G401.6 (cell line): ENCODE measurements around the gene KRTAP4-12.
"Not testable (repeated sequence)": the region's sequence is repeated elsewhere in the genome, so short reads cannot be mapped to it uniquely, and the experiment has no call there.

Source experiments
- FAIRE-seq: peaks from 2 replicates; lab custom pipeline; 2012; peaks lifted over from hg19 to GRCh38; lab: Jason Lieb, UNC

Gene KRTAP4-12

GRCh38 chr17:41123991-41124371 is at the start of gene KRTAP4-12:
Gene KRTAP4-12, minus strand, starts transcription at chr17:41124182. Its CDS starts 60 bp downstream, at chr17:41124122.
- FAIRE-seq, result not testable (repeated sequence)

- FAIRE-seq, result no peak
Measured at GRCh38 chr17:41171886-41172285, 47.9 kb upstream of the KRTAP4-12 start.

DNA sequence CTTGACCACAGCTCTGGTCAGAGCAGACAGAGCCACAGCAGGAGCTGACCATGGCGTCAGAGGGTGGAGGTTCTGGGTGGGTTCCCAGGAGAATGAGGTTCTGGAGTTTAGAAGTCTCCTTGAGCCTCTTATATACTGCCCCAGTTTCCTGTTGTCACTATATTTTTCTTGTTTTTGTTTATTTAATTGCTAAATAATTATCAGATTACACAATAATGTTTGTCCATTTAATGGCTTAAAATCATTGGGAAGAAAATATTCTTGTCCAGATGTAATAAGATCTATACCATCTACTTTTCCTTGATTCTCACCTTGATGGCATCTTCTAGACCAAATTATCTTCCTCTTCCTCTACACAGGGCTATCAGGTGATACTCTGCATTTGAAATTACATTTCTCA is 44.1 kb upstream of the KRTAP4-12 start, which contains the start of gene KRTAP4-3:
KRTAP4-3 (minus strand) TSS at position 101 of the 400 bp plus-strand sequence; CDS start at position 52, 49 bp downstream.
- no peak for FAIRE-seq

DNA sequence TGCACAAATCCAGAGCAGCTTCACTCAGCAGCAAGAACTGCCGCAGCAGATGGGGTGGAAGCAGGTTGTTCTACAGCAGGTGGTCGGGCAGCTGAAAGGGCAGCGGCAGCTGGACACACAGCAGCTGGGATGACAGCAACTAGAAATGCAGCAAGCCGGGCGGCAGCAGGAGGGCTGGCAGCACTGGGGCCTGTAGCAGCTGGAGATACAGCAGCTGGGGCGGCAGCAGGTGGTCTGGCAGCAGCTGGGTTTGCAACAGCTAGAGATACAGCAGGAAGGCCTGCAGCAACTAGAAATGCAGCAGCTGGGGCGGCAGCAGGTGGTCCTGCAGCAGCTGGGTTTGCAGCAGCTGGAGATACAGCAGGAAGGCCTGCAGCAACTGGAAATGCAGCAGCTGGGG is 43.6 kb upstream of the KRTAP4-12 start:
- no peak for FAIRE-seq

DNA sequence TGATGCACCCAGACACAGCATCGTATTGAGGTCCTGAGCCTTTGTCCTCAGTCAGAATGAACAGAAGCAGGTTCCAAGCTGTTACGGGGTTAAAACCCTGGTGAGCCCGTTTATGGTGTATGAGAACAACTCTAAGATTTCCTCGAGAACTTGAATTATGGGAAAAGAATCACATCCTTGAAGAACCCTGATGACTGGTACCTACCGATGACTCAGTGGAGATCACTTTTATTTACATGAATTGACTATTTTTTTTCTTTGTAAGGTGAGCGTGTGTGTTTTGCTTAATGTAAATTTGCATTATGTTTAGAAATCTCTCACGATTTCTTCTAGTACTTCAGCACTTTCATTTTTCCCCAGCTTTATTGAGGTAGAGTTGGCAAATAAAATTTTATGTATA is 39.8 kb upstream of the KRTAP4-12 start:
- FAIRE-seq, result no peak

DNA sequence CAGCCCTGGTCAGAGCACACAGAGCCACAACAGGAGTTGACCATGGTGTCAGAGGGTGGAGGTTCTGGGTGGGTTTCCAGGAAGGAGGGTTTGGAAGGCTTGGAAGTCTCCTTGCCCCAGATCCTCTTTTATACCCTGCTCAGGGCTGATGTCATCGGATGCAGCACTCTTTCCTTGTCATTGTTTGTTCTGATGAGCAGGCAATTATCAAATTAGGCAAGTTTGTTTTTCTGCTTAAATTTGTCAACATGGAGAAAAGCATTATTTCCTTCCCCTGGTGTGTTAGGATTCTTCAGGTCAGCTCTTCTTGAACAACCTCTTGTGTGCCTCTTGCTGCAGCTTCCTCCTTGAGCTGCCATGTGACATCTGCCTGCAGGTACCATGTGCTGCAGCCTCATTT is 36.7 kb upstream of the KRTAP4-12 start, which contains the start of gene KRTAP4-4:
KRTAP4-4 (minus strand) TSS at position 101 of the 400 bp plus-strand sequence; CDS start at position 44, 57 bp downstream.
- FAIRE-seq, result no peak

DNA sequence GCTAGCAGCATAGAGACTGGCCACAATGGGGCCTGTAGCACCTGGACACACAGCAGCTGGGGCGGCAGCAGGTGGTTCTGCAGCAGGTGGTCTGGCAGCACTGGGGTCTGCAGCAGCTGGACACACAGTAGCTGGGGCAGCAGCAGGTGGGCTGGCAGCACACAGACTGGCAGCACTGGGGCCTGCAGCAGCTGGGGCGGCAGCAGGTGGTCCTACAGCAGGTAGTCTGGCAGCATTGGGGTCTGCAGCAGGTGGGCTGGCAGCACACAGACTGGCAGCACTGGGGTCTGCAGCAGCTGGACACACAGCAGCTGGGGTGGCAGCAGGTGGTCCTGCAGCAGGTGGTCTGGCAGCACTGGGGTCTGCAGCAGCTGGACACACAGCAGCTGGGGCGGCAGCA is 36.2 kb upstream of the KRTAP4-12 start:
- not testable (repeated sequence) for FAIRE-seq

DNA sequence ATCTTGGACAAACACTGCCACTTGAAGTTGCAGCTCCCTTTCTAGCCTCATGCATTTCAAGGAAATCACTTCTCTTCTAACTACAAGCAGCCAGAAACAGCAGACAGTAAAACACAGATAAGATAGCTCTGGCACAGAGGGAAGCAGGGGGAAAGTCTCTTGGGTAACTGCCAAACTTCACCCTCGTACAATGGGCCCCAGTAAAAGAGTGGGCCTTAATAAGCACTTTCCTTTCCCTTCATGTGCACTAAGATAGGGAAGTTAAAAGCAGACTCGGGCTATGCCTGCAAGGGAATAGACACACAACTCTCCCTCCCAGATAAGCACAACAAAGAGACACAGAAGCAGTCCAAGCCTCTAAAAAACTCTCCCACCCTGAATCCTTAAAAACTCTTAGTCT is 29.9 kb upstream of the KRTAP4-12 start:
- FAIRE-seq, result no peak

GRCh38 chr17:41151525-41151924 is 27.5 kb upstream of the KRTAP4-12 start:
- FAIRE-seq, result no peak

- FAIRE-seq, result no peak
Measured at GRCh38 chr17:41150026-41150425, 26.0 kb upstream of the KRTAP4-12 start.

DNA sequence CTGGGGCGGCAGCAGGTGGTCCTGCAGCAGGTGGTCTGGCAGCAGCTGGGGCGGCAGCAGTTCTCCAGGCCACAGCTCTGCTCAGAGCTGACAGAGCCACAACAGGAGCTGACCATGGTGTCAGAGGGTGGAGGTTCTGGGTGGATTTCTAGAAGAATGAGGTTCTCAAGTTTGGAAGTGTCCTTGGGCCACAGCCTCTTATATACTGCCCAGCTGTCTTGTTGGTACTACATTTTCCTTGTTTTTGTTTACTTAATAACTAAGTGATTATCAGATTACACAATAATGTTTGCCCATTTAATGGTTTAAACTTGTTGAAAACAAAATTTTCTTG is 25.6 kb upstream of the KRTAP4-12 start, which contains the start of gene KRTAP4-5:
KRTAP4-5 (minus strand) TSS at position 174 of the 334 bp plus-strand sequence; CDS start at position 116, 58 bp downstream.
- FAIRE-seq, result no peak

DNA sequence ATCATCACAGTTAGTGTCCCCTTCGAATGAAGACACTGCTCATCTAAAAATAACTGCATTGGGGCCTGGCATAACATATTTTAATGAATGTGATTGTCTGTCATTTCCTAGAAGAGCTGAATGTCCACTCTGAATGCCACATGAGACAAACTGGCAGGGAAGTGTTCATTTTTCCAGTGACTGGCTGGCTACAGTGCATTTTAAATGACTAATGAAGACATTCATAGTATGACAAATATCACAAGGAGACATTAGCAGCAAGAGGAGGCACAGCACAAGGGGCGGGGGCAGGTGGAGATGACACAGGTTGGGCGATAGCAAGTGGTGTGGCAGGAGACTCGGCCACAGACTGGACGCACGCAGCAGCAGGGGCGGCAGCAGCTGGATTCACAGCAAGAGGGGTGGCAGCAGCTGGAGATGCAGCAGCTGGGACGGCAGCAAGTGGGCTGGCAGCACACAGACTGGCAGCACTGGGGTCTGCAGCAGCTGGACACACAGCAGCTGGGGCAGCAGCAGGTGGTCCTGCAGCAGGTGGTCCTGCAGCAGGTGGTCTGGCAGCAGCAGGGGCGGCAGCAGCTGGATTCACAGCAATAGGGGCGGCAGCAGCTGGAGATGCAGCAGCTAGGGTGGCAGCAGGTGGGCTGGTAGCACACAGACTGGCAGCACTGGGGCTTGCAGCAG is 25.1 kb upstream of the KRTAP4-12 start:
- not testable (repeated sequence) for FAIRE-seq

DNA sequence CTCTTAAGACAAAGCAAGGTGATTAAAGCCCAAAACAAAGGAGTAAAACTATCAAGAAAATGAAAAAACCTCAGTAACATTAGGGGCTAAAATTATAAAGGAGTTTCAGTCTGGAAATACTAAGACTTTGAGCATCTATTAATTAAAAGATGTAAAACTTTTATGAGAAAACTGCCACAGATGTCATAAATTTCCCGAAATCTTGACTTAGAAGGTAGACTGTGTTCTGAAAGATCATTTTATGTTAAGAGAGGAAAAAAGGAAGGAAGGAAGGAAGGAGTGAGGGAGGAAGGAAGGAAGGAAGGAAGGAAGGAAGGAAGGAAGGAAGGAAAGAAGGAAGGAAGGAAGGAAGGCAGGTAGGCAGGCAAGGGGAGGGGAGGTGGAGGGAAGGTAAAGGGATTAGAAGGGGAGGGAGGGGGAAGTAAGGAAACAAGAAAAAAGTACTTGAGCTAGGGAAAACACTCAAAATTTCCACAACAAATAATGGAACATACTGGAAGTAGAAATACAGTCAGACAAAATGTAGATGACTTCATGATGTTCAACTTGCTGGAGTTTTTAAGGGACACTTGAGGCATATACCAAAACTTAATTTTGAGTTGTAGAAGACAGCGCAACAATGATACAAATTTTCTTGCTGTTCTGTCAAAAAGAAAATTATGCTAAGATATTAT is 23.7 kb upstream of the KRTAP4-12 start:
- FAIRE-seq, result no peak

GRCh38 chr17:41145261-41145660 is 21.3 kb upstream of the KRTAP4-12 start:
- FAIRE-seq, result no peak

- FAIRE-seq, result no peak
Measured at GRCh38 chr17:41144846-41145245, 20.9 kb upstream of the KRTAP4-12 start.

- no peak for FAIRE-seq
Measured at GRCh38 chr17:41141361-41141760, 17.4 kb upstream of the KRTAP4-12 start.

DNA sequence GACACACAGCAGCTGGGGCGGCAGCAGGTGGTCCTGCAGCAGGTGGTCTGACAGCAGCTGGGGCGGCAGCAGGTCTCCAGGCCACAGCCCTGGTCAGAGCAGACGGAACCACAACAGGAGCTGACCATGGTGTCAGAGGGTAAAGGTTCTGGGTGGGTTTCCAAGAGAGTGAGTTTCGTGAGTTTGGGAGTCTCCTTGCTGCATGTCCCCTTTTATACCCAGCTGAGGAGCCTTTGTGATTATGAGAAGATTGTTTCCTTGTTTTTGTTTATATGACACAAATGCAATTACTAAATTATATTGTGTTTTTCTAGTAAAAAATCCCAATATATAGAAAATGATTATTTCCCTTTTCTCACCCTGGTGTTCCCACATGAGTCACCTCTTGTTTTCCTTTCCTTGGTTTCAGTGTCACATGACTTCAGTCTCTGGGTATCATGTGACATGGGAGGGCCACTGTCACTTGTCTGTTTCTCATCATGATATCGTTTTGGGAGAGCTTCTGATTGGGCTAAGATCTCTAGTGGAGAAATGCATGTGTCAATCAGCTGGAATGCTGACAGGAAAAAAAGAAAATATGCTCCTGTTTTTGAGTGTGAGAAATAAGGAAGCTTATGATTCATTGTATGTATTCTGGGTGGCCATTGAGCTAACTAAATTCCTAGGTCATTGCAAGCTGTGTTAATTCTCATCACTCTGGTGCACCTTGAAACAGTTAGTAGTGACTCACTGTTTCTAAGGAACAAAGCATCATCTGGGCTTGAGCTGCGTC is 16.6 kb upstream of the KRTAP4-12 start, which contains the start of gene KRTAP4-6:
KRTAP4-6 (minus strand) TSS at position 185 of the 772 bp plus-strand sequence; CDS start at position 128, 57 bp downstream.
- FAIRE-seq, result no peak

- FAIRE-seq, result not testable (repeated sequence)
Measured at GRCh38 chr17:41139865-41140264, 15.9 kb upstream of the KRTAP4-12 start.

DNA sequence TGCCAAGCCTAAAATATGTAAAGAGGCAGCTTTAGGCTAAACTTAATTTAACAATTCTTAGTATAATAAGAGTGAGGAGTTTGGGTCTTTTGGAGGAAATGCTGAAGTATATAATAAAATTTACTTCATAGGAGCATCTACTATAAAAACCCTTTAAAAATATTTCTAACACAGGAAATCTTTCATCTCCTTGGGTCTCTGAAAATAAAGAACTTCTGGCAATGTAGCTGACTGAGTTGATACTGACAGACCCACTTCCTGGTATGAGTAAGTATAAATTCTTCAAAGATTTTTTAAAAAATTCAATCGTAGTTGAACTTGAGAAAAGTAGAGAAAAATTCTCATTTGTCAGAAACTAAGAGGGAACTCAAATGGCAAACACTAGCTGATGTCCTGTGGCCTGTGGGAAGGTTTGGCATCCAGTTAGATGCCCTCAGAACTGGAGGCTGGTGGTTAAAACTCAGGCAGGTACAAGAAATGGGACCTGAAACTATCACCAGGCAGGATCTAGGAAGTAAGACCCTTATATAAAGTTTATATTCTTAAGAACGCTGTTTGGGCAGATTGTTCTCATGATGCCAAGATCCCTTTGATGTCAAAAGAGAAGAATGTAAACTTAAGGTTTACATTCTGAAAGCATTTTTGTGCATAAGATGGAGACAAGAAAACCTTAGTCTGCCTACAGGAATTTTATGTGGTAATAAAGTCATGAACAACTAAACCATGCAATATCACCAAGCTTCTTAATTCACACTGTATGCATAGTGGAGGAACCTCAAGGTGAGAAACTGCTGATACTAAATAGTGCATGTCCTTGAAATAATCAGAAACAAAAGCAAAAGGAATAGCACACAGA is 10.1 kb upstream of the KRTAP4-12 start:
- FAIRE-seq, result no peak

DNA sequence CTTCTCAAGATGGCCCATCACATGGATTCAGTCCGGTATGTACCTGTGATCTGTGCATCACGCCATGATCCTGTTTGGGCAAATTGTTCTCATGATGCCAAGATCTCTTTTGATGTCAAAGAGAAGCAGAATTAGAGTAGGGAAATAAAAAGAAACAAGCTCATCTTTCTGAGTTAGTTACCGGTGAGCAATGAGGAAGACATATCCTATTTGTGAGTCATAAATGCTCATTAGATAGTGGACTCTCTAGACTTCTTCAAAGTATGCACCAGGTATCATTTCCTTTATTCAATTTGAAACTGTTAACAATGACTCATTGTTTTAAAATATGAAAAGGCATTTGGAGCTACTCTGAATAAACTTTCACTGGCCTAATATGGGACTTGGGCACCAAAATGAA is 8.0 kb upstream of the KRTAP4-12 start:
- FAIRE-seq, result no peak

DNA sequence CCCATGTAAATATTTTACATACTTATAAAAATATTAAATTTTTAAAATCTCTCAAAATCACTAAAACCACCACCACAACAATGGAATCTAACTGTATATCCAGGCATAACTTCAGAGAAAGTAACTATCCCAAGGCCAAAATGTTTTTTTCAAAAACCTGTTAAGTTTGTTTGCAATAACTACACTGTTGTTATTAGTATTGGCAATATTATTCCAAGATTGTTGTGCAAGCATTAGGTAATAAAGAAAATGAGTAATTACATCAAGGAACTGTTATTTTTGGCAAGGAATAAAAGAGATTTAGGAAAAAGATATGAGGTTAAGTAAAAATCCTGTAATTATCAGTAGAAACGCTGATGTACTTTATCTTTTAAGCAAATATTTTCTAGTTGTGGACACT is 3.4 kb upstream of the KRTAP4-12 start:
- no peak for FAIRE-seq

DNA sequence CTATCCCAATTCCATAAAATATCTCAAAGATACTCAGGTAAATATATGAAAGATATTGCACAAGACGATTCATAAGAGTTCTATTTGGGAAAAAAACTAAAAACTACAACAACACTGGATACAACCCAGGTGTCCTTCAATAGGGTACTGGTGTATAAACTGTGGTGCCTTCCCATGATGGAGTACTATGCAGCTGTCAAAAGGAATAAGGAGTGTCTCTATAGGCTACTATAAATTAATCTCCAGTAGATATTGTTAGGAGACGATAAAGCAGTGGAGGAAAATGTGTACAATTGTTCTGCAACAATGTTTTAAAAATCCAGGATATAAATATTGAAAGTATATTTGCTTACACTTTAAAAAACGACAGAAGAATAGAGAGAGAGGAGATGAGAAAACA is 2.4 kb upstream of the KRTAP4-12 start:
- FAIRE-seq, result no peak
